ENCODE results near the gene SOCS3.
A peak's percentile ranks its signal among the peaks of the same experiment; 100 is the strongest.

The SOCS3 gene

GRCh38 chr17:78366109-78366848 is 6.4 kb upstream of the SOCS3 start:
- no peak for DNase-seq

- DNase-seq = no peak
These were observed 5.8 kb upstream of the SOCS3 start for GRCh38 chr17:78365561-78366108.

GRCh38 chr17:78364436-78365281 is 4.8 kb upstream of the SOCS3 start:
- DNase-seq = no peak

GRCh38 chr17:78362671-78363070 is 2.8 kb upstream of the SOCS3 start:
- DNase-seq = peak; percentile 21 to 30

GRCh38 chr17:78362232-78362631 is 2.4 kb upstream of the SOCS3 start:
- no peak for DNase-seq

GRCh38 chr17:78361225-78361701 is 1.4 kb upstream of the SOCS3 start:
- DNase-seq = no peak

- DNase-seq = peak; percentile 79 to 89
These were observed 721 bp upstream of the SOCS3 start for GRCh38 chr17:78360371-78361224.

- DNase-seq = peak in 1 of 2 experiments; percentile 10
These were observed 418 bp downstream of the SOCS3 start for GRCh38 chr17:78359321-78359996.

- DNase-seq = no peak
These were observed 1.1 kb downstream of the SOCS3 start for GRCh38 chr17:78358538-78359320.

- no peak for DNase-seq
These were observed 2.0 kb downstream of the SOCS3 start for GRCh38 chr17:78357672-78358537.

- DNase-seq = no peak
These were observed 2.7 kb downstream of the SOCS3 start for GRCh38 chr17:78357177-78357586.

- no peak for DNase-seq
These were observed 3.7 kb downstream of the SOCS3 start for GRCh38 chr17:78356101-78356713.

GRCh38 chr17:78355701-78356100 is 4.2 kb downstream of the SOCS3 start:
- DNase-seq = no peak

GRCh38 chr17:78355045-78355641 is 4.7 kb downstream of the SOCS3 start:
- no peak for DNase-seq

- no peak for DNase-seq
These were observed 6.0 kb downstream of the SOCS3 start for GRCh38 chr17:78353834-78354233.

- no peak for DNase-seq
These were observed 8.3 kb downstream of the SOCS3 start for GRCh38 chr17:78351449-78352006.

GRCh38 chr17:78349891-78350642 is 9.8 kb downstream of the SOCS3 start:
- DNase-seq = no peak
